T-helper 17 cell (primary cell): ENCODE results near the gene SMIM11. TPM values are rescaled to one million over a fixed set of nuclear protein-coding genes. Genes with fewer than 3 reads are reported as not detected.
"Not testable (repeated sequence)": the region's sequence is repeated elsewhere in the genome, so short reads cannot be mapped to it uniquely, and the experiment has no call there.

Experiments used
- ATAC-seq: fragments of 150-1000 bp; cut with Tn5 transposase; 2 replicates; pipeline ENCODE4 v1.10.0; 2021; ENCODE audit warnings: mild to moderate bottlenecking, moderate library complexity
- DNase-seq, 3 donors: peaks; one replicate each; pipeline versions ENCODE4 v3.0.0 to v3.0.0-alpha.2; 2020 to 2021
- H3K9me3 ChIP-seq: one replicate; pipeline ENCODE4 v1.7.0; 2013; ENCODE audit warnings: low read length, mild to moderate bottlenecking; ENCODE audit not compliant: control insufficient read depth, poor library complexity, severe bottlenecking
- H3K27ac Mint-ChIP-seq: one replicate; pipeline ENCODE4 v1.8.0; 2022; ENCODE audit warnings: mild to moderate bottlenecking, moderate library complexity, mixed read lengths
- H3K27me3 Mint-ChIP-seq: one replicate; pipeline ENCODE4 v1.8.0; 2022; ENCODE audit warnings: mixed read lengths
- H3K36me3 Mint-ChIP-seq: one replicate; pipeline ENCODE4 v1.8.0; 2022; ENCODE audit warnings: low read depth, mixed read lengths
- H3K4me1 Mint-ChIP-seq: one replicate; pipeline ENCODE4 v1.8.0; 2022; ENCODE audit warnings: mild to moderate bottlenecking, mixed read lengths
- H3K4me3 Mint-ChIP-seq: one replicate; pipeline ENCODE4 v1.8.0; 2022; ENCODE audit warnings: mild to moderate bottlenecking, moderate library complexity, mixed read lengths
- total RNA-seq, 4 donors: library from RNA in 2 of 4; stranded (reverse) in 2 of 4; gene quantifications; one replicate each; pipeline ENCODE4 v1.2.3 and lab custom pipeline; 2022 to 2026

Gene SMIM11
- total RNA-seq, 2 donors from 2014 or later: 0.90 to 4.3 TPM

DNA sequence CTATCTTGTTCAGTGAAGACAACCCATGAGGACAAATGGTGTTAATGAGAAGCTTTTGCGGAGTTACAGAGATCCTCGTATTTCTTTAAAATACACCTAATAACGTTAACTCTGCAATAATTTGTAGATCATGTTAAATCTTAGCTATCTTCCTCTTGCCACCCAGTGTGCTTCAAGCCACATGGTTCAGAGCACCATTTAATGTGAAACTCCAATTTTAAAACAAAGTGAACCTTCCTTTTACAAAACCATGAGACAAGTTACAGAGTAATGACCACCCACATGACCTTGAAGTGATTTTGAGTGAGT lies 13.2 kb upstream of the SMIM11 start:
- no peaks in the 10 kb centered on the region for H3K9me3 ChIP-seq
- H3K27me3 Mint-ChIP-seq: peaks cover 12% of the 10 kb centered on the region
- H3K4me3 Mint-ChIP-seq: no peak overlapping the region
- peak; percentile 22 for ATAC-seq
- H3K36me3 Mint-ChIP-seq: peaks cover 2% of the 10 kb centered on the region
- no peak overlapping the region for H3K27ac Mint-ChIP-seq
- peaks cover 6% of the 10 kb centered on the region for H3K4me1 Mint-ChIP-seq
- no peak for DNase-seq

DNA sequence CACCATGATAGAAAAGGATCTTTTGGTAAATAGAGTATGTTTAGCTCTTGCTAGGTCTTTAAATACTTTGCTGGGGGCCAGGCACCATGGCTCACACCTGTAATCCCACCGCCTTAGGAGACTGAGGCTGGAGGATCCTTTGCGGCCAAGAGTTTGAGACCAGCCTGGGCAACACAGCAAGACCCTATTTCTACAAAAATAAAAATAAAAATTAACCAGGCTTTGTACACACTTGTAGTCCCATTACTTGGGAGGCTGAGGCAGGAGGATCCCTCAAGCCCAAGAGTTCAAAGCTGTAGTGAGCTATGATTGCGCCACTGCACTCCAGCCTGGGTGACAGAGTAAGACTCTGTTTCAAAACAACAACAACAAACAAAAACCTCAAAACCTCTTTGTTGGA lies 12.6 kb upstream of the SMIM11 start:
- Mint-ChIP-seq H3K27ac (no peak overlapping the region), H3K27me3 (peaks cover 12% of the 10 kb centered on the region), H3K4me3 (no peak overlapping the region), H3K4me1 (peaks cover 6% of the 10 kb centered on the region), H3K36me3 (peaks cover 2% of the 10 kb centered on the region)
- no peaks in the 10 kb centered on the region for H3K9me3 ChIP-seq
- no peak for DNase-seq
- ATAC-seq: no peak

DNA sequence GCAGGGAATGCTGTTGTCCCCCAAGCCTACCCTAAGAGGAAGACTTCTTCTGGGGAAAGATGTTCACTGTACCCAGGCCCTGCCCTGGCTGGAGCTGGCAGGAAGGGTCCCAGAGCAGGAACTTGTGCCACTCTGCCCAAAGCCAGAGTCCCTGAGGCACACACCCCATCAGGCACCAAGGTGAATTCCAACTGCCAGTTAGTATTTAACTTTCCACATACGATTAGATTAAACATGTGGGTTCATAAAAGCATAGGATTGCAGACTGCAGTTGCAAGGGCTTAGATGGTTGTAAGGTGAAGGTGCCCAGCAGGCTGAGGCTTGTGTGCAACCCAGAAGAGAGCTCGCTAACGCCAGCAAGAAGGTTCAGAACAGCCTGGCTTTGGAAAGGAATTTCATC lies 11.6 kb upstream of the SMIM11 start, which contains the start of gene KCNE2:
Gene KCNE2 (plus strand): TSS at position 274 of the 400 bp plus-strand sequence. CDS start 6,473 bp downstream, outside the sequence.
- Mint-ChIP-seq H3K4me1 (peaks cover 6% of the 10 kb centered on the region), H3K36me3 (peaks cover 2% of the 10 kb centered on the region), H3K27me3 (peaks cover 13% of the 10 kb centered on the region), H3K4me3 (no peak within 1 kb of the TSS), H3K27ac (no peak within 1 kb of the TSS)
- DNase-seq: no peak
- no peak for ATAC-seq
- no peaks in the 10 kb centered on the region for H3K9me3 ChIP-seq

DNA sequence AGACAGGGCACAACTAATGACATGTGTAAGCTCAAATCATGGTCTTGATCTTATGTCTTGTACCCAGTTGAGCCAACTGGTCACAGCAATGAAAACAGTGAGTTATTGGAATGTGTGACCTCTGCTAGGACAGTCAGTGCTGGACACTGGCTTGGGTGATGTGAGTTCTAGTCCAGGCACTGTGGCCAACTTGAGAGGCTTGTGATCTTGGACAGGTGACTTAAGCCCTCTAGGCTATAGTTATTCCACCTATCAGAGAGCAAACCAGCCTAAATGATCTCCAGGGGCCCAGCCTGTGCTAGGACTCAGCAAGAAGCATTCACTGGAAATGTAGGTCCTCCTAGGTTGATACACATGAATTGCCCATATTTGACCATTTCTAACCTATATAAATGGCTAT lies 10.4 kb upstream of the SMIM11 start:
- no peak for DNase-seq
- no peak overlapping the region for H3K27ac Mint-ChIP-seq
- no peak for ATAC-seq
- H3K4me3 Mint-ChIP-seq: no peak overlapping the region
- H3K27me3 Mint-ChIP-seq: peaks cover 14% of the 10 kb centered on the region
- H3K4me1 Mint-ChIP-seq: peaks cover 6% of the 10 kb centered on the region
- no peaks in the 10 kb centered on the region for H3K36me3 Mint-ChIP-seq
- no peaks in the 10 kb centered on the region for H3K9me3 ChIP-seq

DNA sequence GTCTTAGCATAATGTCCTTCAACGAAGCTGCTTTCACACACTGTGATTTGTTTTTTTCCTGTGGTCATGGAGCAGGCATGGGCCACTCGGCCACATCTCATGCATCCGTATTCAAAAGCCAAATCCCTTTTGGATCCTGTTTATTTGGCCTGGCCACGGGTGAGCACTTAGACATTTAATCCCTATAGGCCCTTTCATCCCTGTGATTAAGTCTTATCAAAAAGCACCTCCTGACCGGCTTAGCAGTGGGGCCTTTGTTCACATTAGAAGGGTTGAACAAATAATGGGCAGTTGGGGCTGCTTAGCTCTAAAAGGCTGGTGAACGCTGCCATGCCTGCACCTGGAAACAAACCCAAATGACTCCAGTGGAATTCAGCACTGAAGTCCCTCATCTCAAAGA lies 9.5 kb upstream of the SMIM11 start:
- H3K4me1 Mint-ChIP-seq: peaks cover 6% of the 10 kb centered on the region

DNA sequence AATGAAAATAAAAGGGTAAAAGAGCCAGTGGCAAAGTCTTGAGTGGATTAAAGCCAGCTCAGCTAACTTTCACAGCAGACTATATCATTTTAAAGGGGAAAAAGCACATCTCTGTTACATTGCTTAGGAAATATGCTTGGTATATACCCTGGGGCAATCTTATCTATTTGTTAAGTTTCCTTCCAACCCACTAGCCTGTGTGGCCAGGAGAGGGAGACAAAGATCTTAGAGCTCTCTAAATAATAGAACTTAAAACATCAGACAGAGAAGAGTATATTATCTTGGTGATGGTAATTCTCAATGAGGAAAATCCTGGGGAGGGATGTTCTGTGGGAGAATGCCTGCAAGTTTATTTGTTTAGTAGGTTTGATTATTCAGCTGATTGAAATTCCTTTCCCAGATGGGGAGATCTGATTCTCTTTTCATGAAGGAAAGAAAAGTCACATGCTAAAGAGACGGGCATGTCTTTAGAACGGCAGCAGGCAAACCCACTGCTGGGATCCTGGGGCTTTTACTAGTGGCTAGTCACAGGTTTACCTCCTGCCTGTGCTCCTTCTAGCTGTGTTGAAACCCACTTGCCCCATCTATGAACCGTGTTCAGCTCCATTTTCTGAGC lies 7.9 kb upstream of the SMIM11 start:
- ATAC-seq: peak; percentile 87
- H3K27ac Mint-ChIP-seq: no peak overlapping the region
- H3K36me3 Mint-ChIP-seq: no peaks in the 10 kb centered on the region
- peaks cover 2% of the 10 kb centered on the region for H3K4me1 Mint-ChIP-seq
- peaks cover 24% of the 10 kb centered on the region for H3K27me3 Mint-ChIP-seq
- H3K9me3 ChIP-seq: no peaks in the 10 kb centered on the region
- no peak for DNase-seq
- H3K4me3 Mint-ChIP-seq: no peak overlapping the region

More for the DNA sequence above, 9.5 kb upstream of the SMIM11 start:
- H3K9me3 ChIP-seq: no peaks in the 10 kb centered on the region
- Mint-ChIP-seq H3K4me3 (no peak overlapping the region), H3K36me3 (no peaks in the 10 kb centered on the region), H3K27ac (no peak overlapping the region), H3K27me3 (peaks cover 19% of the 10 kb centered on the region)
- DNase-seq (no peak), ATAC-seq (no peak)

DNA sequence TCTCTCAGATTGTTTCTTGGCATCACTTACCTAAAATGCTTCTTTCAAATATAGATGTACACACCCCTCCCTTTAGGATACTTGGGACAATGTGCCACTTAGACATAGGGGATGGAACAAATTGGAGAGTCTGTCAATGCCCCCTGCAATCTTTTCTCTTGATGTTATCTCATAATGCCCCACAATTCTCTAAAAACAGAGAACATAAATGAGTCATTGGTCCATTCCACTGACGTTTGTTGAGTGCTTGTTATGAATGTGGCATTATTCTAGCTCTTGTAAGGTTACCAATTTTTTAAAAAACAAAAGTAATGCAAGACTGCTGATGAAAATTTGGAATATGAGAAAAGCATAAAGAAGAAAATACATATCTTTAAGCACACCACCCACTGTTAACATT lies 5.6 kb upstream of the SMIM11 start:
- no peak overlapping the region for H3K4me3 Mint-ChIP-seq
- no peak for DNase-seq
- H3K27ac Mint-ChIP-seq: no peak overlapping the region
- H3K36me3 Mint-ChIP-seq: no peaks in the 10 kb centered on the region
- ATAC-seq: no peak
- H3K9me3 ChIP-seq: no peaks in the 10 kb centered on the region
- H3K4me1 Mint-ChIP-seq: peaks cover 3% of the 10 kb centered on the region
- peaks cover 24% of the 10 kb centered on the region for H3K27me3 Mint-ChIP-seq

DNA sequence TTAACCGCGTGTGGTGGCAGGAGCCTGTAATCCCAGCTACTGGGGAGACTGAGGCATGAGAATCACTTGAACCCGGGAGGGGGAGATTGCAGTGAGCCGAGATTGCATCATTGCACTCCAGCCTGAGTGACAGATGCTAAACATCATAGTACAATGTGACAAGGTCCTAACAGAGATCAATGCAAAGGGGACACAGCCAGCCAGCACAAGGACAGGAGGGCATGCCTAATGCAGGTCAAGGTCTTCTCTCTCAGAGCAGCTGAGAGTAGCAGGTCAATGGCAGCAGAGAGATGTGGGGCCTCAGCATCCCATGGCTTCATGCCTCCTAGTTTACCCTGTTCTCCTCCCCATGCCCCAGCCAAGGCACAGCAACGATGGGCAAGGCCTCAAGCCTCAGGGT lies 3.0 kb upstream of the SMIM11 start:
- DNase-seq (no peak), ATAC-seq (no peak)
- Mint-ChIP-seq H3K4me1 (peaks cover 3% of the 10 kb centered on the region), H3K27me3 (peaks cover 24% of the 10 kb centered on the region), H3K36me3 (no peaks in the 10 kb centered on the region), H3K27ac (no peak overlapping the region), H3K4me3 (no peak overlapping the region)
- H3K9me3 ChIP-seq: no peaks in the 10 kb centered on the region

DNA sequence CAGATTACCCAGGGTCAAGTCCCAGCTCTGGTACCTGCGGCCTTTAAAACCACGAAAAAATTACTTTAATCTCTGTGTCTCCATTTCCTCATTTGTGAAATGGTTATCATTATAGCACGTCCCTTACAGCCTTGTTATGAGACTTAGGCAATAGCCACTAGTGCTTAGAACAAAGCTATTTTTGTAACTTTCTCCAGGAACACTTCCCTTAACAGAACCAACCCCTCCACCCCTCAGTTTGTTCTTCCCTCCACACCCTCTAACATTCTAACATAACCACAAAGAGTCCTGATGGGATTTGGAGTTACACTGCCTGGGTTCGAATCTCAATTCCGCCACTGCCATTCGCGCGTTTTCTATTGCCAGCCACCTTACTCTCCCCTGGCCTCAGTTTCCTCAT lies 845 bp upstream of the SMIM11 start:
- not testable (repeated sequence) for DNase-seq, H3K36me3 Mint-ChIP-seq, H3K4me1 Mint-ChIP-seq, H3K9me3 ChIP-seq, H3K27ac Mint-ChIP-seq, H3K4me3 Mint-ChIP-seq, ATAC-seq
- H3K27me3 Mint-ChIP-seq: peaks cover 12% of the 10 kb centered on the region

DNA sequence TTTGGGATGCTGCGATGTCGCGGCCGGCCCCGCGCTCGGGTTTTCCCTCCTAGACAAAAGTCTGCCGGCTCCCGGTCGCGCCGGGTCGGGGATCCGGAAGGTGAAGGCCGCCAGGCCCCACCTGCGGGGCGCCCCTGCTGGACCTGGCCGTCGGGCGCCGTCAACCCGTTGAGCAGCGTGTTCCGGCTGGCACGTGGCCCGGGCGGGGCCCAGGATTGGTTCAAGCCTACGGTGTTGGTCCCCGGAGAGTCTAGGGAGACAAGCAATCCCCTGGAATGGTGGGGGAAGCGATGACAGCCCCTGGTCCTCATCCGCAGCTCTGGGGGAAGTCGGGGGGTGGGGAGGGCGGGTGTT lies 289 bp downstream of the SMIM11 start:
- DNase-seq, H3K36me3 Mint-ChIP-seq, H3K9me3 ChIP-seq, H3K4me1 Mint-ChIP-seq, H3K4me3 Mint-ChIP-seq, H3K27ac Mint-ChIP-seq, H3K27me3 Mint-ChIP-seq: not testable (repeated sequence)
- peak; percentile 77 for ATAC-seq

DNA sequence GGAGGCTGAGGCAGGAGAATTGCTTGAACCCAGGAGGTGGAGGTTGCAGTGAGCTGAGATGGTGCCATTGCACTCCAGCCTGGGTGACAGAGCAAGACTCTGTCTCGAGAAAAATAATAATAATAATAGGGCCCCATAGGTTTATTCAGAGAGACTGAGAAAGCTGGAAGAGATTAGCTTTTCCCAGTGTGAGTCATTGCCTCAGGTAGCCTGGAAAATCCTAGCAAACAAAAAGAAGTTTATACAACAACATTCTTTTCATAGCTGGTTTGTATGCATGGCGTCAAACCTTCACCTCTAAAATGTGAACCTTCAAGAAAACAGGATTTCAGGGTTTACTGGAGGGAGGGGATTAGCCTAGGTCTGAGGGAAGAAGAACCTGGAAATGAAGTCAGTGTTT lies 7.8 kb downstream of the SMIM11 start:
- not testable (repeated sequence) for ATAC-seq, H3K4me3 Mint-ChIP-seq, DNase-seq, H3K9me3 ChIP-seq, H3K27me3 Mint-ChIP-seq, H3K27ac Mint-ChIP-seq, H3K4me1 Mint-ChIP-seq, H3K36me3 Mint-ChIP-seq

DNA sequence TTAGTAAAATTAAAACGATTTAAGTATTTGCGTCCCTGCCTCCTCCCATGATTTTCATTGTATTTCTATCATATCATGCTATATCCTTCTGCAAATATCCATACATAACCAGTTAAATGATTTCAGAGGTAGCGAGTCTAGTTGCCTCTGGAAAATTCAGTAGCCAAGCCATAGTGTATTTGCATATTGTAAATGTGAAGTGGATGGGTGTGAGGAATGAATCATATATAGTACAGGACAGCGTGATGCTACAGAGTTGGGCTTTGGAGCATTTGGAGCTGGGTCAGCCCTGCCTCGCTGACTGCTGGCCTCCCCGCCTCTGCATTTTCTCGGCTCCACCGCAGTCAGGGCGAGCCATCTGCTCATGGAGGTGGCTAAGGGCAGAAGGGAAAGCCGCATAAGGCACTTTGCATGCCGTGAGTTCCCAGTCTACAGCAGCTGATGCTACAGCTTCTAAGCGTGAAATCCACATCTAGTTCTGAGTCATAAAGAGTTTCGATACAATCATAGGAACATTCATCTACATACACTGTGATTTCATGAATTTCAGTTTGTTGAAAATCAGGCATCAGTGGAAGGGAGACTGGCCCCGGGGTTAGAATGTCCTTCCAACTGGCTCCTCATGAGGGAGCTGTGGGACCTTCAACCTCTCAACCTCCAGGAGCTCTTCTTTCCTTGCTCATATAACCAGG lies 8.6 kb downstream of the SMIM11 start:
- not testable (repeated sequence) for DNase-seq, H3K4me3 Mint-ChIP-seq, H3K27me3 Mint-ChIP-seq, H3K36me3 Mint-ChIP-seq, H3K27ac Mint-ChIP-seq, H3K9me3 ChIP-seq, H3K4me1 Mint-ChIP-seq
- ATAC-seq: peak; percentile 53

DNA sequence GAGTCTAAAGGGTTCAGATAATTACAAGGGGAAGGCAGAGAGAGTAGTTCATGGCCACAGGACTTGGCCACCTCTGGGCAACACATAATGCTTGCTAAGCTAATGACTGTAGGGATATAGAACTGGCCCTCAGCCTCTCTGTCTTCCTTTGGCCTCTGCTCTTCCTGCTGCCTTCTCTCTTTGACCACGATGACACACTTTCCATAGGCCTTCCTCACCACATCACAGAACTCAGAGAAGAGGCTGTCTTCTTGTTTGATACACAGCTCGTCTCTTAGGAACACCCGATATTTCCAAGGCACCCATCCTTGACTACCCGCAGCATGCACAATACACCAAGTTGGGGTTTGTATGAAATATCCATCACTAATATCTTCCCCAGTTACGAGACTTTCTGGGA lies 25.2 kb downstream of the SMIM11 start:
- not testable (repeated sequence) for ATAC-seq, H3K9me3 ChIP-seq, H3K36me3 Mint-ChIP-seq, H3K4me3 Mint-ChIP-seq, H3K27me3 Mint-ChIP-seq, H3K4me1 Mint-ChIP-seq, DNase-seq, H3K27ac Mint-ChIP-seq

DNA sequence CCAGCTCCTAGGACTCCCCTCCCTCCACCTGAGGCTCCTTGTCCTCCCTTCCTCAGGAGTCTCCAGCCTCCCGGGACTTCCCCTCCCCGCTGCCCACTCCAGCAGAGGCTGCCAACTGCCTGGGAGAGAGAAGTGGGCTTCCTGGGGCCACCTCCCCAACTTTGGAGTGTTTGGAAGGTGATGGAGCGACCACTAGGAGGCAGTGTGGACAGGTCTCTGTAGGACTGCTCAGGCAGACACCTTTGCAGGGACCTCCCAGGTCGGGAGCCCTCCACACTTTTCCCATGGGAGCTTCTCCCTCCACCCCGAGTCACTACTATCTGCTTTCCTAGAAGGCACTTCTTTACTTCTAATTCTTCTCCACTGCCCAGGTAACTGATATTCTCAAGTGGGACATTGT lies 29.4 kb downstream of the SMIM11 start:
- H3K27ac Mint-ChIP-seq, DNase-seq, H3K27me3 Mint-ChIP-seq, H3K36me3 Mint-ChIP-seq, H3K9me3 ChIP-seq, H3K4me1 Mint-ChIP-seq, H3K4me3 Mint-ChIP-seq, ATAC-seq: not testable (repeated sequence)
